A172 (cell line): ENCODE measurements around the gene IL1R1. TPM values are rescaled to one million over a fixed set of nuclear protein-coding genes. Genes with fewer than 3 reads are reported as not detected.
"Not testable (repeated sequence)": the region's sequence is repeated elsewhere in the genome, so short reads cannot be mapped to it uniquely, and the experiment has no call there.

Experiments
- DNase-seq: peaks from one replicate; pipeline ENCODE4 v3.0.0-alpha.2; 2015; ENCODE audit warnings: low spot score
- total RNA-seq: library from RNA; depleted of rRNA; stranded (reverse); fragments of >200 nt; shearing (Covaris generic); gene quantifications from 2 replicates; pipeline ENCODE4 v1.2.3, GENCODE V29; 2014

Gene IL1R1
- total RNA-seq, 1 experiment from 2014 or later, result 2.6 TPM

GRCh38 chr2:102111823-102112222 lies 30.7 kb upstream of the IL1R1 start:
- DNase-seq, result no peak

- no peak for DNase-seq
Measured at GRCh38 chr2:102112271-102112670, 30.3 kb upstream of the IL1R1 start.

DNA sequence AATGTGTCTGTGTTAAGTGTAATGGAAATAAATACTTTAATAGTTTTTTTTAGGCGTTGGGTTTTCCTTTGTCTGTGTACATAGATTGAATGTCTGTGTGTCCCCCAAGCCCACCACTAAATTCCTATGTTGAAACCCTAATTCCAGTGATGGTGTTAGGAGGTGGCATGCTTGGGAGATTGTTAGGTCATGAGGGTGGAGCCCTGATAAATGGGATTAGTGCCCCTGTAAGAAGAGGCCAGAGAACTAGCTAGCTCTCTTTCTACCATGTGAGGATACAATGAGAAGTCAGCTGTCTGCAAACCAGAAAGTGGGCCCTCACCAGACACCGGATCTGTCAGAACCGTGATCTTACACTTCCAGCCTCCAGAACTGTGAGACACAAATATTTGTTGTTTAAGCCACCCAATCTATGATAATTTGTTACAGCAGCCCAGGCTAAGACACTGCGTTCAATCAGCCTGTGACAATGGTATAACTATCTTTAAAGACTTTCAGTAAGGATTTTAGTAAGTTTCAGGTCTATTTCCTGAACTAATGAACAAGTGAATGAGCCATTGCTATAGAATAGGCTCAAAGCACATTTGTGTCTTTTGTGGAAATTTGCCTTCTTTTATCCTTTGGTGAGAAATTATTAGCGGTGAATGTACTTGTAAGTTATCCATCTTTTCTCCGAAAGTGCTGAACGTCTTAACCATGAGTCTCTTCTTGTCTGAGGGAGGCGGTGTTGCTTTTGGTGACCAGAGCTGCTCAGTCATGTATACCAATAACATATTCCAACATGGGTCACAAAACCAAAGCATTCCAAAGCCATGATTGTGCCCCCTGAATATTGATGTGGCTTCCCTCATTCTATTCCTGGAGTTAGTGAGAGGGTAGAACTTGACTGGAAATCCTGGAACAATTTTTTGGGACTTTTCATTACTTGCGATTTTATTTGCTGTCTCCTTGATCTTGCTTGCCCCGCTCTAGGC lies 29.6 kb upstream of the IL1R1 start:
- peak; percentile 14 for DNase-seq

- DNase-seq, result peak; percentile 97
Measured at GRCh38 chr2:102114290-102114721, 28.2 kb upstream of the IL1R1 start.

DNA sequence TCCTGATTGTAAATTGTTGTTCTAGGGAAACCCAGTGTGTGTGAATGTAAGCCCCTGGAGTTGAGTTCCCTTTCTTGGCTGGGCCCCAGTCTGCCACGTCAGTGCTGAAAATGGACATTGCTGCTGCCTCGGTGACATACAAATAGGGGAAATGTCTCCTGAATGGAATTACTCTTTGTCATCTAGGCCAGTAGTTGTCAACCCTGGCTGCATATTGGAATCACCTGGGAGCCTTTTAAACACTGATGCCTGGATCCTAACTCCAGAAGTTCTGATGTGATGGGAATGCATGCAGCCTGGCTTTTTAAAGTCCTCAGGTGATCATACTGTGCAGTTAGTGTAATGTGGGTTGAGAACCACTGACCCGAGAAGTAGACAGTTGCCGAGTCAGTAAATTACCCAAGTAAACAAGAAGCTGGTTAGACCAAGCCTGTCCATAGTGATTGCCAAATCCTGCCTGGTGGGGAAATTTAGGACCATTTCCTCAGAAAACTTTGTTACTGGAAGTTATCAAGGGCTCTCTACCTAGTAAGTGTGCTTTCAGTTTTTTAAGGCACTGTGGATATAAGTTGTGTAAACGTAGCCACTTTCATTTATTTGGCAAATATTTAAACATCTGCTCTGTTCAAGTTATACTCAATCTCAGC lies 27.6 kb upstream of the IL1R1 start:
- peak; percentile 81 for DNase-seq

GRCh38 chr2:102116630-102117471 lies 25.7 kb upstream of the IL1R1 start:
- DNase-seq, result no peak

GRCh38 chr2:102117472-102117858 lies 25.1 kb upstream of the IL1R1 start:
- no peak for DNase-seq

- DNase-seq, result no peak
Measured at GRCh38 chr2:102119255-102119654, 23.3 kb upstream of the IL1R1 start.

- DNase-seq, result no peak
Measured at GRCh38 chr2:102120261-102120660, 22.3 kb upstream of the IL1R1 start.

DNA sequence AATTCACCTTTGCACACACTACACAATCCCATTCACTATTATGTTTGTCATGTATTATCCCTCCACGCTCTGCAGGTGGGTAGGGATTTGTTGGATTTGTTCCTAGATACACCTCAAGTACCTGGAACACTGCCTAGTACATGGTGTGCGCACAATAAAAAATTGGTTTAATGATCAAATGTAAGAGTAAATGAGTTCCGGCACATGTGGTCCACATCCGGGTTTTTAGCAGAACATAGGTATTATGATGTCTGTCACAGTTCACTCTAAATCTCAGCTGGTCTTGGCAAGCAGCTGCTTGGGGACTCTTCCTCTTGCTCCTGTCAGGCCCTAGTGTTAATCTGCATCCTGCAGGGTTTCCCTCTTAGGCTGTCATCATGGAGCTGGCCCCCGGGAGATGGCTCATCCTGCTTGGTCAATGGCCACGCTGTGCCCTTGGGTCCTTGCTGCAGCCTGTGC lies 21.8 kb upstream of the IL1R1 start:
- no peak for DNase-seq

GRCh38 chr2:102122115-102122514 lies 20.4 kb upstream of the IL1R1 start:
- peak; percentile 39 for DNase-seq

- no peak for DNase-seq
Measured at GRCh38 chr2:102122909-102123308, 19.6 kb upstream of the IL1R1 start.

DNA sequence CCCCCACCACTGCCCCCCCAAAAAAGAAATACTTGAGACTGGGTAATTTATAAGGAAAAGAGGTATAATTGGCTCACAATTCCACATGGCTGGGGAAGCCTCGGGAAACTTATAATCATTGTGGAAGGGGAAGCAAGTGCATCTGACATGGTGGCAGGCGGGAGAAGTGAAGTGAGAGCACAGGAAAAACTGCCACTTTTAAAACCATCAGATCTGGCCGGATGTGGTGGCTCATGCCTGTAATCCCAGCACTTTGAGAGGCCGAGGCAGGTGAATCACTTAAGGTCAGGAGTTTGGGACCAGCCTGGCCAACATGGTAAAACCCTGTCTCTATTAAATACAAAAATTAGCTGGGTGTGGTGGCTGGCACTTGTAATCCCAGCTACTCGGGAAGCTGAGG lies 18.1 kb upstream of the IL1R1 start:
- not testable (repeated sequence) for DNase-seq

DNA sequence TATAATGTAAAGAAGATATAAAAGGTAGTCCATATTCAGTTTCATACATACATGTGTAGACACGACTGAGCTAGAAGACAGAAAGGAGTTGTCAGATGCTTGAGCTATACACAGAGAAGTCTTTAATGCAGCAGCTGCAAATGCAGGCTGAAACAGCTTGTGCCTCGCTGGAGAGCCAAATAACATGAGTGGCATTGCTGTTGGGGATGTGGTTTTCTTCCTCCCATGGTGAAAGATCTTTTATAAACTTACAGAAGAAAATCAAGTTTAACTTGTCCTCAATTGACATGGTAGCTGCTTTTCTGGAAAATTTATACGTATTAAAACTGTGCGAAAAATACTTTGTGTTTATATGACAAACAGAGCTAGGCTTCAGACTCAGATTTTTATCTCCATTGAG lies 16.4 kb upstream of the IL1R1 start:
- DNase-seq, result no peak

- peak; percentile 40 for DNase-seq
Measured at GRCh38 chr2:102126660-102127059, 15.9 kb upstream of the IL1R1 start.

GRCh38 chr2:102129082-102129481 lies 13.5 kb upstream of the IL1R1 start:
- no peak for DNase-seq

DNA sequence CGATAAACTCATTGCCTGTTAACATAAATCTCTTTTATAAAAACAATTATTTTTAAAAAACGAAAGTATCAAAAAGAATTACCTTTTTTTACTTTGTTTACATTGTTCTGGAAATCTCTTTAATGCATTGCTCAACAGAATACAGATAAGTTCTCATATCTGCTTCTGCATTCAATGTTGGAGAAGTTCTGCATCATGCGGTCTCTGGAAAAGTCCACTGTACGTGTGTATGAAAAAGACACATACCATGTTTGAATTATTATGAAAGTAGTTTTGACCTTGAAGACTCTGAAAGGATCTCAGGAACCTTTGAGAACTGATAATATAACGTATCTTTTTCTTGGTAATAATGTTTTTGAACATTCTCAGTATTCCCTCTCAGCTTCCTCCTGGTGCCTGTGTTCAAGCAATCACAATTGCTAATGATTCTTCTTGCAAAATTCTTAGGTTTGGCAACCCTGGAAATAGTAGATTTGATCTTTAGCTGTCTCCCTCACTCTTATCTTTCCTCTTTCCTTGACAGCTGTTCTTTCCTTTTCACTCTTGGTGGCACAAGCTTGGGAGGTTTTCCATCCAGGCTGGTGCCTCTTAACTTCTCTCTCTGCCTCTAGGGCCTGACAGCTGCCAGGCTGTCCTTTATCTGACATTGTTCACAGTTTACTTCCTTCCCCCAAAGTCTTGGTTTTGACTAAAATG lies 12.4 kb upstream of the IL1R1 start:
- no peak for DNase-seq

DNA sequence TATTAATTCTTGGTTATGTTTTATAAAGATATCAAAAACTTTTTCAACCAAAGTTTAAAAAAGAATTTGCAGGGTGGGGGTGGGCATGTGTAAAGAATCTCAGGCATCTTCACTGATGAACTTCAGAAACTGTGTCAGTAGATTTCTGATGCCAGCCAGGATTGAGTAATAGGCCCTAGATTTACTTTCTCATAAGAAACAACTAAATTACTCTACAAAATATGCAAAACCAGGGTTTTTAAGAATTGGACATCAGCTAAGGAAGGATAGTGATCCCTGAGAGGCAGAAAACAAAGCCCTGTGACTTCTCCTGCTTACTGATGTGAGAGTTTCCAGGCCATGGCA lies 11.9 kb upstream of the IL1R1 start:
- DNase-seq, result no peak

- no peak for DNase-seq
Measured at GRCh38 chr2:102131564-102131963, 11.0 kb upstream of the IL1R1 start.

DNA sequence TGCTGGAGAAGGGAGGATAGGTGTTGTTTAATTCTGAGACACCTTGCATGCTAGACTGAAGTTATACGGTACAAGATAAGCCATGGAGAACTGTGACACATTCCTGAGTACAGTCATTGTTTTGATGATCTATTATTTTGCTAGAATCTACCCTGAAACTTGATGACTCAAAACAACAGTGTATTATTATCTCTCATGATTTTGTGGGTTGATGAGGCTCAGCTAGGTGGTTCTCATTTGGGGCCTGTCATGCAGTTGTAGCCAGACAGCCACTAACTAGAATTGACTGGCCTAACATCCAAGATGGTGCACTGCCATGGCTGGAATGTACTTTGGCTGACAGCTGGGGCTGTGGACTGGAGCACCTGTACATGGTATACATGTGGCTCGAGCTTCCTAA lies 5.4 kb upstream of the IL1R1 start:
- no peak for DNase-seq

- no peak for DNase-seq
Measured at GRCh38 chr2:102138331-102138730, 4.2 kb upstream of the IL1R1 start.

- no peak for DNase-seq
Measured at GRCh38 chr2:102139851-102140250, 2.7 kb upstream of the IL1R1 start.
